Cerebellar cortex (tissue), 1 donor: Measurements from ENCODE around the gene TBCCD1.
"Not testable (repeated sequence)": the region's sequence is repeated elsewhere in the genome, so short reads cannot be mapped to it uniquely, and the experiment has no call there.

Experiments used
- DNase-seq: peaks from one replicate; pipeline ENCODE4 v3.0.0-alpha.2; 2015; ENCODE audit warnings: low spot score

The TBCCD1 gene

DNA sequence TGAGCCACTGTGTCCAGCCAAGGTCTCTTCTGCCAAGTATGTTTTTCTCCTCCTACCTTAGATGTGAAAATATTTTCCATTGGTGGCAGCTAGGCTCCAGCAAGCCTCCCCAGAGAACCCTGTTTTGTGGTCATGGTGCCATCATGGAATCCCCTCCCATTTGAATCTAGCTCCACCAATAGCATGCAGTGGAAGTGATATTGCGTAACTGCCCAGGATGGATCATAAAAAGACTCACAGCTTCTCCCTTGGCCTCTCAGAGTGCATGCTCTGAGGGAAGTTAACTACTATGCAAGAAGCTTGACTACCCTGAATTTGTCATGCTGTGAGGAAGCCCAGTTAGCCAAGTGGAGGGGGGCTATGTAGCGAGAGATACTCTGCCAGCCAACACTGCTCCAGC is 50.5 kb downstream of the TBCCD1 start:
- DNase-seq, result no peak

- DNase-seq, result no peak
Measured at GRCh38 chr3:186515125-186515524, 52.0 kb downstream of the TBCCD1 start.

DNA sequence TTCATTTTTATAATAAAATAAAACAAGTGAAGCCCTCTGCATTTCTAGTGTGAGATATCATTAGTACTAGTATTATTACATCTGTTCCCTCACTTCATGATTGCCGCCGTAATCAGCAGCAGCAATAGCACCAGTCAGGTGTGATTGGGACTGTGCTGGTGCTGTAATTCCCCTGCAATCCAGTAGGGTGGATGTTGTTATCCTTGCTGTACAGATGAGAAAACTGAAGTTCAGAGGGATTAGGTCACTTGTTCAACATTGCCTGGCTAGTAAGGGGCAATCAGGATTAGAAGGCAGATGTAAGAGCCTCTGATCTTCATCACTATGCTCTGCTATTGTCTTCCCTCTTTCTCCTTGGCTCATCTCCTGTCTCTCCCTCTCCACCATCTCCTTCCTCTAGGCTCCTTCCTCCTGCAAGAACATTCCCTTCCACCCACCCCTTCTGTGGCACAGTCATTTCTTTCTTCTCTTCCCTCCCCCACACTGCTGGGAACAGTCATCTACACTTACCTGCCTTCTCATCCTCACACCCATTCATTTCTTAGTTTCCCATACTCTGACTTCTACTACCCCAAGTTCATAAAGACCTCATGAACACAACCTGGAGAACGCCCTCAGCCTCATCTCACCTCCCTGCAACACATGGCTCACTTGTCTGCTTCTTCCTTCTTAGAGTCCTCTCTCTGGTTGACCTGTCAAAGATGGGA is 52.7 kb downstream of the TBCCD1 start:
- DNase-seq, result no peak

DNA sequence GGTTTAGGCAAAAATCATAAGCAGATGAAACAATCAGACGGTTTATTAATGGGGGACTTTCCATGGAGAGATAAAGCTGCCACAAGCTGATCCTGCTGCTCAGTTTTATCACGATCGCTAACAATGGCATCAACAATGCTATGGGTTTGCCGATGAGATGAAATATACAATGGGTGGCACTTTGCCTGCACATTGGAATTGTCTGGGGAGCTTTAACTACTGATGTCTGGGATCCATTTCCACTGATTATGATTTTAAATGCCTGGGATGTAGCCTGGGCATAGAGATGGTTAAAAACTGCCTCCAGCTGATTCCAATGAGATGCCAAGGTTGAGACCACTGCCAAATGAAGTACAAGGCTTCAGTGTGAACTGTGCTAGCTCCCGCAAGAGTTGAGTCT is 53.8 kb downstream of the TBCCD1 start:
- no peak for DNase-seq

- no peak for DNase-seq
Measured at GRCh38 chr3:186512570-186513302, 54.4 kb downstream of the TBCCD1 start.

GRCh38 chr3:186511702-186512101 is 55.4 kb downstream of the TBCCD1 start:
- no peak for DNase-seq

- DNase-seq, result no peak
Measured at GRCh38 chr3:186511245-186511644, 55.9 kb downstream of the TBCCD1 start.

DNA sequence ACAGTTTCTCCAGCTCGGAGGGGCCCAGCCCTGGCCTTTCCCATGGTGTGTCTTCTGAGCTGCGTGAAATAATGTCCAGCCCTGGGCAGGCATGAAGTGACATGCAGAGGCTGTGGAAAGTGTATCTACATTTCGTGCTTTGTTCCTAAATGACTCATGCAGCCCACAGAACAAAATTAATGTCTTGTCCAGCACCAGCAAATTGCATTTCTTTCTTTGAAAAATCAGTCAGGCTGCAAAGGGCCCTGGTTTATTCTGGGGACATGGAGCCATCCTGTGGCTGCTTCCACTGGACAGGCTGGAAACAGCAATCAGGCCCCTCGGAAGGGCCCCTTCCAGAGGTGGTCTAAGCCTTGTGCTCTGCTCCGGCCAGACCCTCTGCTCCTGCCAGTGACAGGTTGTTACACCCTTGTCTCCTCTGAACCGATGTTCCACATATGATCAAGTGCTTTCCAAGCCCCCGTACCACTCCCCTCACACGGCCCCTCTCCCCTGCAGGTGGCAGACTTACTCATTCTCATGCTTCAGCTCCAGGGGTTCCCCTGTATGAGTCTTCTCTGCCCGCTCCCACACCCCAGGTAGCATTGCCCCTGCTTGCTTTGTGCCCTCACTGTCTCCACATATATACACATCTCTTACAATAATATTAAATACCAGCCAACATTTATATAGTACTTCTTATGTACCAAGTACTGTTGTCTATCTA is 56.6 kb downstream of the TBCCD1 start:
- DNase-seq, result no peak

GRCh38 chr3:186509423-186509822 is 57.7 kb downstream of the TBCCD1 start:
- no peak for DNase-seq

DNA sequence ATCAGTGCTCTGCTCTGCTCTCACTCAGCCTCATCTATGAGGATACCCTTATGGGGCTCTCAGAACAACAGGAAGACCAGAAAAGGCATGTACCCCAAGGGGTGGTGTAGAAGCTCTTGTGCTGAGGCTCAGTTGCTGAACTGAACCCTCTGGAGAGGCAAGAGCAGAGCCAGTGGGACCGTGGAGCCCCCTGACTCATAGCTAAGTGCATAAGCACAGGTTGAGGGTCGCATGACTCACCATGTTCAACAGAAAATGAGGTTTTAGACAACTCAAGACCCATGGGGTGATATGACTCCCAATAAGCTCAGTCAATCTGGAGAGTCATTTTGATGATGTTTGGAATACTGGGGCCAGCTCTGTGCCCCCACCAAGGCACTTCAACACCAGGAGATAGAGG is 60.3 kb downstream of the TBCCD1 start:
- DNase-seq, result no peak

GRCh38 chr3:186506191-186506739 is 60.9 kb downstream of the TBCCD1 start:
- DNase-seq, result no peak

- DNase-seq, result no peak
Measured at GRCh38 chr3:186502966-186503712, 64.0 kb downstream of the TBCCD1 start.

DNA sequence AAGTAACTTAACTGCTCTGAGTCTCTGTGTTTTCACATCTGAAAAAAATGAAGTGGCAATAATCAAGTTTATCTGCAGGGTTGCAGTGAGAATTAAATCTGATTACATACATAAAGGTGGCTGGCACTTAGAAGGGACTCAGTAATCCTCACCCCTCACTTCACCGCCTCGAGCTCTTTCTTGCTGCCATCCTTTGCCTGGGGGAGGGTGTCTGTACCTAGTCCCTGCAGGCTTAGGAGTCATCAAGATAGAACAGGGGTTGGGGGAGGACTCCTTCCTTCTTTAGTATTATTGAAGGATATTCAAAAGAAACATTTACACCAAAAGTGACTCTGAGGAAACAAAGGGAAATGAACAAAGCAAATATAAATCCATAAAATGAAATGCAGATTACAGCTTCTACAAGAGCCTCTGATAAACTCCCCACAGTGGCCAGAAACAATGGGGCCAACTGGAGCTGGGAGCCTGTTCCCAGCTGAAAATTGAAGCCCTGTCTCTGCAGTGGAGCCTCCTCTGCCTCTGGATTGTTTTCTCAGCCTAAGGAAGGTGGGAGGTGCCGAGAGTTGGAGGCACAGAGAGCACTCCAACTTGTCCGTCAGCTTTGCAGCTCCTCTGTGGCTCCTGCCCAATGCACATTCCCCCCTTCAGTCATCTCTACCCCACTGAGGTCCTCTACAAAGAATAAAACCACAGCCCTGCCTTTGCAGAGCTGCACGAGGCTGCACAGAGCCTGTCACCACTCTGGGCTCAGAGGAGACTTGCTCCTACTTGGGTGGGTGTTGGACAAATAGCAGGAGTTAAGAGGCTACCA is 64.8 kb downstream of the TBCCD1 start:
- no peak for DNase-seq

DNA sequence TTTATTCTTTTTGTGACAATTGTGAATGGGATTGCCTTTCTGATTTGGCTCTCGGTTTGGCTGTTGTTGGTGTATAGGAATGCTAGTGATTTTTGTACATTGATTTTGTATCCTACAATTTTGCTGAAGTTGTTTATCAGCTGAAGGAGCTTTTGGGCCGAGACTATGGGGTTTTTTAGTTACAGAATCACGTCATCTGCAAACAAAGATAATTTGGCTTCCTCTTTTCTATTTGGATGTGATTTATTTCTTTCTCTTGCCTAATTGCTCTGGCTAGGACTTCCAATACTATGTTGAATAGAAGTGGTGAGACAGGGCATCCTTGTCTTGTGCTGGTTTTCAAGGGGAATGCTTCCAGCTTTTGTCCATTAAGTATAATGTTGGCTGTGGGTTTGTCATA is 67.2 kb downstream of the TBCCD1 start:
- DNase-seq, result not testable (repeated sequence)

GRCh38 chr3:186498022-186498421 is 69.1 kb downstream of the TBCCD1 start:
- DNase-seq, result not testable (repeated sequence)

DNA sequence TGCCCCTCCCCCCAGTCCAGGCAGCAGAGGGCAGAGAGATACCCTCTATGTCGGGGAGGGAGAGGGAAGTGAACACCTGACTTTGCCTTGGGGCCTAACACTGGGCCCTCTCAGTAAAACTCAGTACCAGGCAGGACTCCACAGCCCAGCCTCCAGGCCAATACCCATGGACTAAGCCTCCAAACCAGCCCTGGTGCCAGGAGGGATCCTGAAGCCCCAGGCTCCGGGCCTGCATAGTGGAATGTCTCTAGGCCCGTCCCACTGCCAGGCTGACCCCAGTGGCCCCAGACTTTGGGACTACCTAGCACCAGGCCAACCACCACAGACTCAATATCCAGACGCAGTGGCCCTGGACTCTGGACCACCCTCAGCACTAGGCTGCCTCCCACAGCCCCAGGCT is 69.5 kb downstream of the TBCCD1 start:
- DNase-seq, result no peak

DNA sequence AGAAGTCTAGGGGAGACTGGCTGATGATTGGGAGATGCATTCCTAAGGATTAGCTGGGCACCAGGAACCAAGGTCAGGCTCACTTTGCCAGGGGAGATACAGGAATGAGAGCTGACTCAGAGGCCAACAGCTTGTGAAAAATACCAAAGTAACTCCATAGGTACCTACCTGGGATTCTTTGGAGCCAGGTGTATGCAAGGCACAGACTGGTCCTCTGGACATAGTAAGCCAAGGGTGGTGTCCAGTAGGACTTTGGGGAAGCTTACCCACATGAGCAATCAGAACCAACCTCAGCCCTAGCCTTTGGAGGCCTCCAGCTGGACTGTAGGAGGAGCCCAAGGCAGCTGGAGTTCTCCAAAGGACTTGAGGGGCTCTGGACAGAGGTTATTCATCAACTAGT is 70.5 kb downstream of the TBCCD1 start:
- no peak for DNase-seq
